ENCODE measurements around the gene CFAP100. TPM values are rescaled to one million over a fixed set of nuclear protein-coding genes. Genes with fewer than 3 reads are reported as not detected.

The CFAP100 gene
- total RNA-seq, 1 experiment from 2014 or later = not detected

DNA sequence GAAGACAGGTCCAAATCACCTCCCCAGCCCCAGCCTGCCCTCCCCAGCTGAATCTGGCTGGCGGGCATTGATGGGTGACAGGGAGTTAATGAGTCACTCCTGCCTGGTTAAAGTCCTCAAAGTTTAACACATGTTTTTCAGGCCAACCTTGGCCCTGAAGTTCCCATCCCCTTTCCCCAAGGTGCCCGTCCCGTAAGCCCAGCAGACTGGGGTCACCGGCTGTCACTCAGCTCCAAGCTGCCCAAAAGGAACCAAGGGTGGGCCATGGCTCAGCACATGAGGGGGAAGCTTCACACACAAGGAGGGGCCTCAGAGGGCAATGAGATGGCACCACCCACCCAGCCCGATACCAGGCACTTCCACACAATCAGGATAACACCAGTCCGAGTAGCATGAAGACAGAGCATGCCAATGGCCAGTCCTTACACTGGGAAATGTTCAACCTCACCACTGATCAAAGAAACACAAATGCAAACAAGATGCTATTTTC lies 27.3 kb upstream of the CFAP100 start:
- CTCF ChIA-PET = no interaction called here
- Histone ChIP-seq H4K20me1 (ENCODE audit: insufficient read depth) (no peaks in the 10 kb centered on the region), H3K9ac (ENCODE audit: low read length) (no peak overlapping the region), H3K4me3 (replicated peaks in 1 of 2; ENCODE audit: low read depth in 1 of 2, low read length in 2 of 2) (no peak overlapping the region), H3K4me2 (ENCODE audit: low read length) (no peak overlapping the region), H3K9me3 (ENCODE audit: control insufficient read depth in 1 of 2, insufficient read depth in 1 of 2, low read depth in 1 of 2, low read length in 2 of 2) (no peaks in the 10 kb centered on the region), H3K36me3 (ENCODE audit: control insufficient read depth in 1 of 2, insufficient read depth in 2 of 2, low read length in 2 of 2) (no peaks in the 10 kb centered on the region), H3K27me3 (ENCODE audit: insufficient read depth, low read length) (no peaks in the 10 kb centered on the region), H3K4me1 (ENCODE audit: control insufficient read depth in 1 of 2, insufficient read depth in 2 of 2, low read length in 2 of 2) (no peaks in the 10 kb centered on the region), H2AFZ (ENCODE audit: low read depth, low read length, poor library complexity, severe bottlenecking) (no peak overlapping the region), H3K27ac (ENCODE audit: low read depth, low read length) (no peak overlapping the region), H3K9me2 (ENCODE audit: insufficient read depth) (no peaks in the 10 kb centered on the region), H3K79me2 (ENCODE audit: insufficient read depth, low read length) (no peaks in the 10 kb centered on the region)
- BruUV-seq (replicated peaks) = no TSS peak
- intact Hi-C loops (cut with micrococcal nuclease) = no loop called here
- POLR2A ChIA-PET = no interaction called here
- no peak for DNase-seq (ENCODE audit: low read depth, low spot score)
- ATAC-seq = no peak
- TF ChIP-seq CBX3 (IDR thresholded peaks at IDR 0.05; ENCODE audit: low read depth) (no peak), SRF (IDR thresholded peaks at IDR 0.05; ENCODE audit: low read depth) (no peak), FOSL1 (IDR thresholded peaks at IDR 0.05; ENCODE audit: low read depth) (no peak), ZNF274 (IDR thresholded peaks at IDR 0.05; ENCODE audit: low read depth, low read length) (no peak), RAD21 (IDR thresholded peaks at IDR 0.05; ENCODE audit: low read depth) (no peak), POLR2AphosphoS5 (IDR thresholded peaks at IDR 0.05; ENCODE audit: low read depth, low read length) (no peak), EZH2 (IDR thresholded peaks at IDR 0.05) (no peak), EZH2phosphoT487 (IDR thresholded peaks at IDR 0.05; ENCODE audit: borderline replicate concordance) (no peak), CEBPB (IDR thresholded peaks at IDR 0.05; ENCODE audit: low read depth) (no peak), EGR1 (IDR thresholded peaks at IDR 0.05; ENCODE audit: low read depth) (no peak), REST (IDR thresholded peaks at IDR 0.05; ENCODE audit: low read depth) (no peak), ELF1 (IDR thresholded peaks at IDR 0.05; ENCODE audit: borderline replicate concordance, low read depth) (no peak)
- TF ChIP-seq, protein P1, sequence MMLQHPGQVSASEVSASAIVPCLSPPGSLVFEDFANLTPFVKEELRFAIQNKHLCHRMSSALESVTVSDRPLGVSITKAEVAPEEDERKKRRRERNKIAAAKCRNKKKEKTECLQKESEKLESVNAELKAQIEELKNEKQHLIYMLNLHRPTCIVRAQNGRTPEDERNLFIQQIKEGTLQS (IDR thresholded peaks at IDR 0.05) = no peak
- RAD21 ChIA-PET (ENCODE audit: low non-redundant PET in 1 of 2, low total read pairs in 2 of 2, uncharacterized antibody in 2 of 2, unreplicated experiment in 2 of 2) = no interaction called here
